GM18951 (cell line): ENCODE results near the gene GRK1.

ENCODE experiments used
- POLR2A ChIP-seq: IDR thresholded peaks from 4 replicates; pipeline ENCODE4 v1.6.1; 2011; ENCODE audit warnings: mild to moderate bottlenecking; ENCODE audit not compliant: insufficient read length, insufficient read depth; ENCODE audit errors: extremely low read depth
- in situ Hi-C: fragments of 300-500 bp; cut with MboI; formaldehyde crosslinking; loops from one replicate; pipeline ENCODE4 v1.12.0; 2022; ENCODE audit warnings: low sequenced_read_pairs, mixed read lengths, inconsistent platforms; ENCODE audit not compliant: unreplicated experiment

GRK1 gene

DNA sequence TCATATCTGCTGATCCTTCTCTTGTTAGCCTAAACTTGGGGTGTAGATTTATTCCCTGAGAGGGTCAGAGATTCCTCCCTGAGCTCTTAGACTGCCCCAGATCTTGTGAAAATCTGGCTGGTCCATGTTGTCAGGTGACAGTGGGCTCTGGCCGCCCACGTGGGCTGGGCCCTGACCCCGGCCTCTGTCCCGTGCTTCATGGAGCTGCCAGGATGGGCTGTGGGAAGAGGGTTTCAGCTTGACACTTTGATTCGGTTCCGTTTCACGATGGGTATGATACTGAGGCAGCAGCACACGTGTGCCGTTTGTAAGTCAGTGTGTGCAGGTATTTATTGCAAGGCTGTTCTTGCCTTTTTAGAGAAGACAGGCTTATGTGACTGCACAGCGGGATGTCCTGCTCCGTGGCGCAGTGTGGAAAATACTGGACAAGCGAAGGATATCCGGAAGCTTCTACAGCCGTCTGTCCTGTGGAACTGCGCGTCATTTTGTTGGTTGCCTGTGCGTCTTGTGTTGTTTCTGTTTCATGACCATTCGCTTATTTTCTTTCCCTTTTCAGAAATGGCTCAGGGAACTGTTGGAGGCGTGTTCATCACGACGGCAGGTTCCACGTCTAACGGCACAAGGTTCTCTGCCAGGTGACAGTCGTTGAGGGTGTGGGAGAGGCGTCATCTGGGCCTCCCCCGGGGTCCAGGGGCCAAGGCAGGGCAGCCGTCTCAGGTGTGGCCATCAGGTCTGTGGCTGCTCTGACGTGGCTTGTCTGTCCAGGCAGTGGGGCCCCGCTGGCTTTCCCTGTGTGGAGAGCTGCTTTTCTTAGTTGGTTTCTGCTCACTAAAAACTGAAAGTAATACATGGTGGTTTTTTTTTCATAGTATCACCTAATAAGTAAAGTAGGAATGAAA lies 29.5 kb upstream of the GRK1 start:
- in situ Hi-C loops = no loop called here
- TF ChIP-seq POLR2A = no peak

DNA sequence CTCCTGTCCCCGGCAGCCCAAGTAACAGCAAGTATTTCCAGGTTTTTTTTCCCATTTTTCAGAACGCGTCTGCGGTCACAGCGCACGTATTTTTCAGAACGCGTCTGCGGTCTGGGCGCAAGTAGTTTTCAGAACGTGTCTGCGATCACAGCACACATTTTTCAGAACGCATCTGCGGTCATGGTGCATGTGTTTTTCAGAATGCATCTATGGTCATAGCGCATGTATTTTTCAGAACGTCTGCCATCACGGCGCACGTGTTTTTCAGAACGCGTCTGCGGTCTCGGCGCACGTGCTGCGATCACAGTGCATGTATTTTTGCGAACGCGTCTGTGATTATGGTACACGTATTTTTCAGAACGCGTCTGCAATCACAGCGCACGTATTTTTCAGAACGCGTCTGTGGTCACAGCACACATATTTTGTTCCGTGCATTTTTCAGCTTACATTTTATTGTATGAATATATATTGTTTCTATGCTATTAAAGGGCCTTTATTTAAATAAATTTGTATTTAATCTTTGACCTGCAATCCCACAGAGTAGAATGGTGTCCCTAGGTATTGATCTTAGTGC lies 28.8 kb upstream of the GRK1 start:
- no peak for TF ChIP-seq POLR2A

GRCh38 chr13:113638806-113639205 lies 28.2 kb upstream of the GRK1 start:
- in situ Hi-C loops = no loop called here
- TF ChIP-seq POLR2A = no peak

More for the DNA sequence above, 28.8 kb upstream of the GRK1 start:
- in situ Hi-C loops = no loop called here

DNA sequence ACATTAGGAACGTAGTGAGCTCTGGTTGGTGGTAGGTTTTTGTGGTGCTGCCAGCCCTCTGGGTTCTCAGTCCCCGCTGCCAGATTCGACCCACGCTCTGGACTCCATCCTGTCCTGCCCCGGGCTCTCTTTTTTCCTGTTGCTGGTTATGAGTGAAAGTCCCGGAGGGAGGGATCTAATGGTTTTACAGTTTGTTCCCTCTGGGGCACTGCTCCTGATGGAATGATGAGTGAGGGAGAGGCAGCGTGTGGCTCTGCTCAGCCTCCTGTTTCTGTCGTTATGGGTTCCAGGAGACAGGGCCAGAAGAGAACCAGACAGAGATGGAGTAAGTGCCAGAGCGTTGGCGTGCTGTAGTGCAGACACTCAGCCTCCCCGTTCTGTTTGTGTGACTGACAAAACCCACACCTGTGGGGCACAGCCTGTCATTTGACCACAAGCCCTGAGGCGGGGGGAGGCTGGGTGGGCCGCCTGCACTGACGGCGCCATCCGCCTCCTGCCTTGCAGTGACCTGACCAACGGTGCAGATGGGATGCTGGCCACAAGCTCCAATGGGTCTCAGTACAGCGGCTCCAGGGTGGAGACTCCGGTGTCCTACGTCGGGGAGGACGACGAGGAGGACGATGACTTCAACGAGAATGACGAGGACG lies 27.3 kb upstream of the GRK1 start:
- TF ChIP-seq POLR2A = no peak
- in situ Hi-C loops = no loop called here

DNA sequence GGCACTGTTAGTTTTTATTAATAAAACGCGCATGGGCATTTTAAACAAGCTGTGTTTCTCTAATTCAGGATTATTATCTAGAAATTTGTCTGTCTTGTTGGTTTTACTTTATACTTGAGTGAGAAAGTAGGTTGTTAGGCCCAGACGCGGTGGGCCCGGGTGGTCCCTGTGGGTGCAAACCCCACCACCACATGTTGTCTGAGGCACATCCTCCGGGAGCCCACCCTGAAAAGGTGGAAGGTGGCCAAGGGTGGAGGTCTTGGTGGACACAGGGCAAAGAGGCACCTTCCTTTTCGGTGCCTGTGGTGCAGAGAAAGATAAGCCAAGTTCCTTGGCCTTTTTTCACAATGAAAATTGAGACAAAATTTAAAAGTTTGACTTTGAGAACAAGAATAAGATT lies 25.6 kb upstream of the GRK1 start:
- in situ Hi-C loops = no loop called here
- no peak for TF ChIP-seq POLR2A

DNA sequence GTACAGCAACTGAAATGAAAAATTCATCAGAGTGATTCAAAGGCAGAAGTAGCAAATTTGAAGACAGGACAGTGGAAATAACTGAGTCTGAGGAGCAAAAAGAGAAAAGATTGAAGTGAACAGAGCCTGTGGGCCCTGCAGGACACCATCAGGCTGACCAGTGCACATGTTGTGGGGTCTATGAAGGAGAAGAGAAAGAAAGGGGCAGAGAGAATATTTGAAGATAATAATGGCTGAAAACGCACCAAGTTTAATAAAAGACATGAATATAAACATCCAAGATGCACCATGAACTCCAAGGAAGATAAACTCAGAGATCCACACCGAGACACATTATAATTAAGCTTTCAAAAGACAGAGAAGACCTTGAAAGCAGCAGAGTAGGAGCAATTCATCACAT lies 24.5 kb upstream of the GRK1 start:
- in situ Hi-C loops = no loop called here
- TF ChIP-seq POLR2A = no peak

GRCh38 chr13:113643593-113643992 lies 23.4 kb upstream of the GRK1 start:
- in situ Hi-C loops = no loop called here
- no peak for TF ChIP-seq POLR2A

DNA sequence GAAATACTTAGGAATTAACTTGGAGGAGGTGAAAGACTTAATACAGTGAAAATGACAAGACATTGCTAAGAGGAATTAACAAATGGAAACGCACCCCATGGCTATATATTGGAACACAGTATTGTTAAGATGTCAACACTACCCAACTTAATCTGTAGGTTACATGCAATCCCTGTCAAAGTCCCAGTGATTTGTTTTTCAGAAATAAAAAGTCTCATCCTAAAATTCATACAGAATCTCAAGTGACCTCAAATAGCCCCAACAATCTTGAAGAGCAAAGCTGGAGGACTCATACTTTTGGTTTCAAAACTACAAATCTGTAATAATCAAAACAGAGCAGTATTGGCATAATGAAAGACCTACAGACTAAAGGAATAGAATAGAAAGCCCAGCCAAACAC lies 22.2 kb upstream of the GRK1 start:
- in situ Hi-C loops = no loop called here
- TF ChIP-seq POLR2A = no peak

- no peak for TF ChIP-seq POLR2A
- in situ Hi-C loops = no loop called here
Measured at GRCh38 chr13:113645329-113645728, 21.7 kb upstream of the GRK1 start.

DNA sequence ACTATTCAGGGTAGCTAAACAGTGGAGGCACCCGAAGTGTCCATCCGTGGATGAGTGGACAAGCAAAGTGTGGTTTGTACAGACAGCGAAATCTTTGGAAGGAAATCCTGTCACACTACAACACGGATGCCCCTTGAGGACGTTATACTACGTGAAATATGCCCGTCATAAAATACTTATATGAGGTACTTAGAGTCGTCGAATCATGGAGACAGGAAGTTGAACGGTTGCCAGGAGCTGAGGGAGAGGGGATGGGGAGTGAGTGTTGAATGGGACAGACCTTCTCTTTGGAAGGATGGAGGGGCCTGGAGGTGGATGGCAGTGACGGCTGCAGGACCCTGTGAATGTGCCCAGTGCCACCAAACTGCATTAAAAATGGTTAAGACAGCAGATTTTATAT lies 20.6 kb upstream of the GRK1 start:
- in situ Hi-C loops = no loop called here
- TF ChIP-seq POLR2A = no peak

DNA sequence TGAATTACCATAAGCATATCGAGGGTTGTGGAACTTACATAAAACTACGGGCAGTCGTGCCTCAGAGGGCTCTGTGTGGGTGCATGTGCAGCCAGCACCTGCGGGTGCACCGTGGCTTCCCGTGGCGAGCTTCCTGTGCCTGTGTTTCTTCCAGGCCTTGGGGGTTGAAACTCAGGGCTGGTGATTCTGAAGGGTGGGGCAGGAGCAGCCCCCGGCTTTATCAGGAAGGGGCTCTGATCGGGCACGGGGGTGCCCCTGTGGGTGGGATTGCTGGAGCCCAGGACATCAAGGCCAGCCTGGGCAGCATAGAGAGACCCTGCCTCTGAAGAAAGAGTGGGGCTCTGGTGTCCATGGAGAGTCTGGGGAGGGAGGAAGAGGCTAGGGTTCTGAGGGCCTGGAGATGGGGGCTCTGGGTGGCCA lies 20.1 kb upstream of the GRK1 start:
- TF ChIP-seq POLR2A = no peak
- in situ Hi-C loops = no loop called here

GRCh38 chr13:113647351-113648215 lies 19.4 kb upstream of the GRK1 start:
- in situ Hi-C loops = no loop called here
- TF ChIP-seq POLR2A = no peak

DNA sequence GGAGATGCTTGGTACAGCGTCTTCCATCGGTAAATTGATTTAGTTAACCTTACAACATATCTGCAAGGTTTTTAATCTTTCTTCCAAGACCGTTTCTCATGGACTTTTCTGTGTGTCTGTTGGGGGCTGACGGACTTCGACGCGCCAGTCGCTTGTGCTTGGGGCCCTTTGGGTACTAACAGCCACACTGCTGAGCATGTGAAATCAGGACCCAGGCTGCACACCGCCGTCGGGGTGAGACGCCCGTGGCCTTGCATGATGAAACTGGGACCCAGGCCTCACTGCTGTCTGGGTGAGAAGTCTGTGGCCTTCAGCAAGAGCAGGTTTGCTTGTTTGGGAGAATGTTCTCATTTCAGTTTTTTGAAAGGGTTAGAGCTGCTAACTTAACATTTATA lies 18.8 kb upstream of the GRK1 start:
- in situ Hi-C loops = no loop called here
- TF ChIP-seq POLR2A = no peak

DNA sequence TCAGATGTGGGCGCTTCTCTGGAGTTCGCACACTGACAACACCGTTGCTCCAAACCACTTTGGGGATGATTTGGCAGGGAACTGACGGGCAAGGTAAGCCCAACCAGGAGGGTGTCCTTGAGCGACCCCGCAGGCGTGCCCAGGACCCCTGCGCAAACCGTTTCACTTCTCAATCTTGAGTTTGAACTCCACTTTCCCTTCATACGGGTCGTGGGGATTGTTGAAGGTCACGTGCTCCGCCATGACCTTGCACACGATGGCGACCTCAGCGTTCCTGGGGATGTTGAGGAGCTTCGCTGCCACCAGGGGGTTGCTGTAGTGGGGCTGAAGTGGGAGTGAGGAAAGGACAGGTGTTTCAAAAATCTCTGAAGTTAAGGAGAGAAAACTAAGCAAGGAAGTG lies 17.8 kb upstream of the GRK1 start:
- TF ChIP-seq POLR2A = no peak
- in situ Hi-C loops = no loop called here
